ENCODE data around the gene ALPL. TPM values are rescaled to one million over a fixed set of nuclear protein-coding genes. Genes with fewer than 3 reads are reported as not detected.

Gene ALPL
- total RNA-seq, 8 experiments from 2014 or later = 0.25 to 19.7 (median 3.0) TPM

DNA sequence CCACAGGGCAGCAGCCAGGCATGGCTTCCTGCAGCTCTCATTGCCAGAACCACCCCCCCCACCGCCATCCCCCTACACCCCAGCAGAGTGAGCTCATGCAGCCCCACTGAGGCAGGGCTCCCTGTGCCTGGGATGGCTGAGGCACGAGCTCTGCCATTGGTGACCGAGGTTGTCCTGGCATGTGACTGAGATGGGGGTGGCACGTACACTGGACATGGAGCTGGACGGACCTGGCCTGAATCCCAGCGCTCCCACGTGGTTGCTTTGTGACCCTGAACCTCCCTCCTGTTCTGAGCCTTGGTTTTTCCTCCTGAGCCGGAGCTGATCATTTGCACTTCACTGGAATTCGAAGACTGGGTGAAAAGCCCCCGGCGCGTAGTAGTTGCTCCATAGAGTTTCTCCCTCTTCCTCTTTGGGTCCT, 28.3 kb downstream of the ALPL start:
- H3K4me3 ChIP-seq = no peak overlapping the region
- H3K27ac ChIP-seq = no peak overlapping the region
- 14 to 60% (median 20%) methylated on average over 1 to 7 of the region's 12 CpGs; no CpG with 5 or more reads in 5 of the 10 experiments for WGBS, 10 experiments
- H3K4me1 ChIP-seq (replicated peaks in 1 of 2) = peaks cover 22 to 25% of the 10 kb centered on the region in 2 donors
- peak in 3 of 8 experiments; percentile 9 to 36 (median 11) for ATAC-seq (replicated peaks in 6 of 8)
- in situ Hi-C loops (cut with MboI; ENCODE audit: low pct_unique_long_range_greater_than_20kb in 2 of 9, low sequenced_read_pairs in 9 of 9, unreplicated experiment in 9 of 9) = no loop called here

DNA sequence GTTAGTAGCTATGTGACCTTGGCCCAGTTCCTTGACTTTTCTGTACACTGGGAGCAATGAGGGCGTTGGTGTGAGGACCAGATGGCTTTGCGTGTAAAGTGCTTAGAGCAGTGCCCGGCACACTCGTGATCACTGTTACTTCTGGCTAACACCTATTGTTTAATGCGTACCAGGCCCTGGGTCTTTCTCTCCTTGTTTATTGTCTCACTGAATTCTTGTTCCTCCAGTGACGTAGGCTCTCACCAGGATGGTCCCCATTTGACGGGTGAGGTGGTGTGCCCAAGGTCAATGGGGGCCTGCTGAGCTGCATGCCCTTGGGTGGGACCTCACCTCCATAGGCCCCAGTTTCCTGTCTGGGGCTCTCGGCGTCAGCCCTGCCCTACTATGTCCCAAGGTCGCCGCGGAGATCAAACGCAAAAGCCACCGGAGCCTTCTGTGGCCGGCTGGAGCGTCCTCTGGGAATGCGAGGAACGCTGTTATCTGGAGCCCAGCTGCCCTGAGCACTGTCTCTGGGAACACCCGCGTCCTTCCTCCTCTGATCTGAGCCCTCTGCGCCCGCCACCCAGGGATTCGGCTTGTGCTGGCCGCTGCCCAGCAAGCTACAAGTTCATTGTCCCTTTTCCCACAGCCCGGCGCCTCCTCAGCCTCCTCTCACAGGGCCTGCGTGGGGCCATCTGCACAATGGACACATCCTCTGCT, 28.9 kb downstream of the ALPL start:
- 16 to 100% (median 69%) methylated on average over 1 to 17 of the region's 27 CpGs; no CpG with 5 or more reads in 3 of the 10 experiments for WGBS, 10 experiments
- Histone ChIP-seq H3K4me1 (replicated peaks in 1 of 2) (peaks cover 22 to 25% of the 10 kb centered on the region in 2 donors), H3K4me3 (no peak overlapping the region), H3K27ac (no peak overlapping the region)
- ATAC-seq (replicated peaks in 6 of 8) = peak in 2 of 8 experiments; percentile 69 to 71
- in situ Hi-C loops (cut with MboI; ENCODE audit: low pct_unique_long_range_greater_than_20kb in 2 of 9, low sequenced_read_pairs in 9 of 9, unreplicated experiment in 9 of 9) = no loop called here

DNA sequence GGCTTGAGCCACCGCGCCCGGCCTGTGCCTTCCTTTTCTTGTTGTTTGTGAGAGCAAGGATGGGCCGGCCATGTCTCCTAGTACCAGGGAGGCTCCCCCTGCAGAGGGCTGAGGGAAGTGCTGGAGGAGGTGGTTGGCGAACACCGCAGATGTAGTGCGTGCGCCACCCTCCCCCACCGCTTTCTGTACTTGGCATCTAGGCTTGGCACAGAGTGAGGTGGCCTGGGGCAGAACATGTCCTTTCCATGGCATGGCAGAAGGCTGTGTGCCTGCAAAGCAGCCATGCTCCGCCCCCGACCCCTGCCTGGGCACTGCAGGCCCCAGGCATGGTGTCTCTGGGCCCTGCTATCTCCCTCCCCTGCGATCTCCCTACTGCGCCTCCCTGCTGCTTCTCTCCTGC, 30.7 kb downstream of the ALPL start:
- Histone ChIP-seq H3K4me3 (no peak overlapping the region), H3K27ac (no peak overlapping the region), H3K4me1 (replicated peaks in 1 of 2) (peaks cover 22 to 25% of the 10 kb centered on the region in 2 donors)
- 51 to 100% (median 97%) methylated on average over 1 to 6 of the region's 13 CpGs; no CpG with 5 or more reads in 4 of the 10 experiments for WGBS, 10 experiments
- ATAC-seq (replicated peaks in 6 of 8) = peak in 1 of 8 experiments; percentile 44
- in situ Hi-C loops (cut with MboI; ENCODE audit: low pct_unique_long_range_greater_than_20kb in 2 of 9, low sequenced_read_pairs in 9 of 9, unreplicated experiment in 9 of 9) = no loop called here

DNA sequence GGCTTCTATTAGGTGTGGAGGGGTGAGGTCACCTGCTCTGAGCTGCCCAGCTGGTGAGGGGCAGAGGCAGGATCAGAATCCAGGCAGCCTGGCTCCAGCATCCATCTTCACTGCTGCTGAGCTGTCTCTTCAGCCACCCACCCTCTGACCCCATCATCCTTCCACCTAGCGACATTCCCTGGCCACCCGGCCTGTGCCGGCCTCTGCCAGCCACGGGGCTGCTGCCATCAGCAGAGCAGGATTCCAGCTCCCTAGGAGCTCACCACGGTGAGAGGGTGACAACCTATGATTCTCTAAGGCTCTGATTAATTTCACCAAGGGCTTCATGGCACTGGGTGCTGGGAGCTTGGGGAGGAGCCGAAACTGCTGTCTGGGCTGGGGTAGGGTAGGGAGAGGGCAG, 32.1 kb downstream of the ALPL start:
- Histone ChIP-seq H3K27ac (peak overlapping the region in 1 of 2 donors; percentile 36), H3K4me1 (replicated peaks in 1 of 2) (peaks cover 22 to 25% of the 10 kb centered on the region in 2 donors)
- WGBS, 10 experiments = 75% methylated on average over 5 of the region's 6 CpGs; no CpG with 5 or more reads in 9 of the 10 experiments

DNA sequence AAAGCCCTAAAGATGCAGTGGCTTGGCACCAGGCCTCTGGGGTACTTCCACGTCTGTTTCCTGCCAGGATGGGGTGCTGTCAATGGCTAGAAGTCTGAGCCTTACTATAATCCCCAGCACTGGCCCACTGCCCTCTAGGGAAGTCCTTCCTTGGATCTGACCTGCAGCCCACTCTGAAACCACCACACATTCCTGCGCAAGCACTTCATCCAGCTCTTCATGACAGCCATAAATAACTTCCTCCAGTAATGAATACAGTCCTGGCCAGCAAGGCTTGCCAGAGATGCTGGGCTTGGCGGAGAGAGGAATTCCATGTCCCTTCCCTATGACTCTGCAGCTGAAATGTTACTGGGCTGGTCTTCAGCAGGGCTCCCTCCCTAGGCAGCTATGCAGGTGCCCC, 32.6 kb downstream of the ALPL start:
- in situ Hi-C loops (cut with MboI; ENCODE audit: low pct_unique_long_range_greater_than_20kb in 2 of 9, low sequenced_read_pairs in 9 of 9, unreplicated experiment in 9 of 9) = no loop called here
- WGBS, 10 experiments = 80 to 85% methylated on average over 1 to 2 of the region's 3 CpGs; no CpG with 5 or more reads in 8 of the 10 experiments
- ATAC-seq (replicated peaks in 6 of 8) = peak in 7 of 8 experiments; percentile 13 to 63 (median 33)
- Histone ChIP-seq H3K4me3 (no peak overlapping the region), H3K4me1 (replicated peaks in 1 of 2) (peaks cover 22 to 25% of the 10 kb centered on the region in 2 donors), H3K27ac (no peak overlapping the region)

More for the DNA sequence above, 32.1 kb downstream of the ALPL start:
- in situ Hi-C loops (cut with MboI; ENCODE audit: low pct_unique_long_range_greater_than_20kb in 2 of 9, low sequenced_read_pairs in 9 of 9, unreplicated experiment in 9 of 9) = no loop called here
- no peak overlapping the region for H3K4me3 ChIP-seq
- ATAC-seq (replicated peaks in 6 of 8) = peak in 5 of 8 experiments; percentile 77 to 87 (median 85)

DNA sequence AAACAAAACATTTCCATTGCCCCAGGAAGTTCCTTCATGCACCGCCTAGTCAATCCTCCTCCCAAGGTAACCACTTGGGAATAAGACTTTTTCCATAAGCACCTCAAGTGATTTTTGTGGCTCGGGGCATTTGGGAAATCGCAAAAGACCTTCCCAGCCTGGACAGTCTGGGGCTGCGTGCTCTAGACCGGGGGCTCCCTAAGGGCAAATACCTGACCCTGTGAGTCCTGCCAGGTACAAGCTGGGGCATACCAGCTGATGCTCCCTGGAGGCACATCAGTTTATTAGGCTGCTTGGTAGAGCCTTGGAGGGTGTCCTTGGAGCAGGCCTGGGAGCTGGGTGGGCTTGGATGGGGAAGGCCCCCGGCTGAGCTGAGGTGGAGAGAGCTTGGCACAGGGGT, 34.4 kb downstream of the ALPL start:
- H3K4me3 ChIP-seq = no peak overlapping the region
- peaks cover 12 to 14% of the 10 kb centered on the region in 2 donors for H3K4me1 ChIP-seq (replicated peaks in 1 of 2)
- in situ Hi-C loops (cut with MboI; ENCODE audit: low pct_unique_long_range_greater_than_20kb in 2 of 9, low sequenced_read_pairs in 9 of 9, unreplicated experiment in 9 of 9) = no loop called here
- no peak overlapping the region for H3K27ac ChIP-seq
- ATAC-seq (replicated peaks in 6 of 8) = no peak
- 17 to 100% (median 91%) methylated on average over 1 to 6 of the region's 6 CpGs; no CpG with 5 or more reads in 2 of the 10 experiments for WGBS, 10 experiments

DNA sequence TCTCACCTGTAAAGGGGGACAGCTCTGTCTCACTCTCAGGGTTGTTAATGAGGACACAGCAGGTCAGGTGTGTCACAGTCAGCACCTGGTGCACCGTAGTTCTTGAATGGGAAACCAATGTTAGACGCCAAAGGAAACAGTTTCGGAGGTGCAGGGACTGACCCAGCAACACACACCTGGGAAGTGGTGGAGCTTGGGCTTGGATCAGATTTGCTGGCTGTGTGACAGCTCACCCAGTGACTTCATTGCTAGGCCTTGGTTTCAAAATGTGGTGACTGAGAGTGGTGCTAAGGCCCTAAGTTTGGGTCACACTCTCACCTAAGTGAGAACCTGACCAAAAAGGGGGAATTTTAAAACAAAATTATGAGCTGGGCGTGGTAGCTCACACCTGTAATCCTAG, 34.9 kb downstream of the ALPL start:
- in situ Hi-C loops (cut with MboI; ENCODE audit: low pct_unique_long_range_greater_than_20kb in 2 of 9, low sequenced_read_pairs in 9 of 9, unreplicated experiment in 9 of 9) = no loop called here
- Histone ChIP-seq H3K27ac (no peak overlapping the region), H3K4me3 (no peak overlapping the region), H3K4me1 (replicated peaks in 1 of 2) (peaks cover 12 to 14% of the 10 kb centered on the region in 2 donors)
- no peak for ATAC-seq (replicated peaks in 6 of 8)
- WGBS, 10 experiments = 67 to 100% (median 94%) methylated on average over 1 to 4 of the region's 4 CpGs; no CpG with 5 or more reads in 4 of the 10 experiments

DNA sequence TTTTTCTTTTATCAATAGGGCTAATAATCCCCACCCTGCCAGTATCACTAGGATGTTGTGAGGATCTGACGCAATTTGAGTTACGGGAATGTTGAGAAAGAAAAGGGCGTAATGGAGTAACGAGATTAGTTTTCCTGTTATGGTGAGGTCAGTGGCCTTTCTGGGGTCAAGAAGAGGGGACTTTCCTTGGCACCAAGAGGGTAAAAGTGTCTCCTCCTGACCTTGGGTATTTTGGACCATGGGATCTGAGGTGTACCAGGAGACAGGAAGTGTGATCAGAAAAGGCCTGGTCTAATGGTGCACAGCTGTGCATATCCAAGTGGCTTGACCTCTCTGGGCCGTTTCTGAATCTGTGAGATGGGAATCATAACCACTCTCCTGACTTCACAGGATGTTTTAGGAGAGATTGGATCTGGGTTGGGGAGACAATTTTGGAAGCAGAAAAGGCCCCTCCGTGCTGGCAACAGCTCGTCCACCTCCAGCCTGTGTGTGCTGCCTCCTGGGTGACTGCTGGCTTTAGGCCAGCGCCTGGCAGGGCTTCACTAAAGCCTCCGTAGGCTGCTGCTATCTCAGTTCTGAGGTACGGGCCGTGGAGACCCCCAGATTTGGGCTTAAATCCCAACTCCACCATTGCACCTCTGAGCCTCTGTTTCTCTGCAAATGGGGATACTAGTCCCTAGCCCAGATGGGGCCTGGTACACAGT, 37.1 kb downstream of the ALPL start:
- in situ Hi-C loops (cut with MboI; ENCODE audit: low pct_unique_long_range_greater_than_20kb in 2 of 9, low sequenced_read_pairs in 9 of 9, unreplicated experiment in 9 of 9) = no loop called here
- H3K4me3 ChIP-seq = no peak overlapping the region
- WGBS, 10 experiments = 61 to 100% (median 89%) methylated on average over 1 to 10 of the region's 11 CpGs; no CpG with 5 or more reads in 1 of the 10 experiments
- no peak for ATAC-seq (replicated peaks in 6 of 8)
- H3K27ac ChIP-seq = no peak overlapping the region
- H3K4me1 ChIP-seq (replicated peaks in 1 of 2) = peaks cover 8 to 10% of the 10 kb centered on the region in 2 donors

DNA sequence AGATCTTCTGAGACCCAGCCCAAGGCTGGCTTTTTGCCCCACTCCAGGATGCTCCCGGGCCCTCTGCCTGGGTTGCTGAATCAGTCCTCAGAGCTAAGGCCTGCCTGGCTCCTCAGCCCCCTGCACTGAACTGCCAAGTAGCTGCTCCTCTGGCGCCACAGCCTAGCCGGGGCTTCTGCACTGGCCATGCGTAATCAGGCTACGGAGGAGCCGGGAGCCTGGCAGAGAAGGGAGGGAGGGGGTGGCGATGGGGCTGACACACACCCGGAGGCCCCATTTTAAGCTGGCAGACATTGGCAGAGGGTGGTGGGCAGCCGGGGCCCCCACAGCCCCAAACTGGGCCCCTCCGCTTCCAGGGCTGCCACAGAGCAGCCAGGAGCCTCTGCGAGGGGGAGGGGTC, 38.7 kb downstream of the ALPL start:
- H3K4me1 ChIP-seq (replicated peaks in 1 of 2) = peaks cover 0 to 2% of the 10 kb centered on the region in 2 donors
- in situ Hi-C loops (cut with MboI; ENCODE audit: low pct_unique_long_range_greater_than_20kb in 2 of 9, low sequenced_read_pairs in 9 of 9, unreplicated experiment in 9 of 9) = no loop called here
- peak in 5 of 8 experiments; percentile 61 to 91 (median 87) for ATAC-seq (replicated peaks in 6 of 8)
- no peak overlapping the region for H3K27ac ChIP-seq
- 7 to 100% (median 90%) methylated on average over 1 to 5 of the region's 11 CpGs; no CpG with 5 or more reads in 7 of the 10 experiments for WGBS, 10 experiments
- H3K4me3 ChIP-seq = no peak overlapping the region

DNA sequence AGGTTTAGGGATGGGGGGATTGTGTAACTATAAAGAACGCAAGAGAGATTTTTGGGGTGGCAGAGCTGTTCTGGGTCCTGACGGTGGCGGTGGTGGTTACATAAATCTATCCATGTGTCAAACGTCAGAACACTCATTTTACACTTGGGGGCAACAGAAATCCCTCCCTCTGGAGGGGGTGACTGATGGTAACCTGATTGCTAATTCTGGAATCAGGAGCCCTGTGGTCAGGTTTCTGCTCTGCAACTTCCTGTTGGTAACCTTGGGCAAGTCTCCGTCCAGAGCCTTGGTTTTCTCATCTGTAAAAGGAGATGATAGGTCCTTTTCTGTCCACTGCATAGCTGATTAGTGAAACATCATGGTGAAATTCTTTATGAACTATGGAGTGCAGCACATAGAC, 40.9 kb downstream of the ALPL start:
- ATAC-seq (replicated peaks in 6 of 8) = no peak
- H3K4me3 ChIP-seq = no peak overlapping the region
- in situ Hi-C loops (cut with MboI; ENCODE audit: low pct_unique_long_range_greater_than_20kb in 2 of 9, low sequenced_read_pairs in 9 of 9, unreplicated experiment in 9 of 9) = loop anchor here in 1 of 9 experiments (25.0 kb wide), 1 partner anchor 188 kb away; no protein-coding TSS in a partner anchor

DNA sequence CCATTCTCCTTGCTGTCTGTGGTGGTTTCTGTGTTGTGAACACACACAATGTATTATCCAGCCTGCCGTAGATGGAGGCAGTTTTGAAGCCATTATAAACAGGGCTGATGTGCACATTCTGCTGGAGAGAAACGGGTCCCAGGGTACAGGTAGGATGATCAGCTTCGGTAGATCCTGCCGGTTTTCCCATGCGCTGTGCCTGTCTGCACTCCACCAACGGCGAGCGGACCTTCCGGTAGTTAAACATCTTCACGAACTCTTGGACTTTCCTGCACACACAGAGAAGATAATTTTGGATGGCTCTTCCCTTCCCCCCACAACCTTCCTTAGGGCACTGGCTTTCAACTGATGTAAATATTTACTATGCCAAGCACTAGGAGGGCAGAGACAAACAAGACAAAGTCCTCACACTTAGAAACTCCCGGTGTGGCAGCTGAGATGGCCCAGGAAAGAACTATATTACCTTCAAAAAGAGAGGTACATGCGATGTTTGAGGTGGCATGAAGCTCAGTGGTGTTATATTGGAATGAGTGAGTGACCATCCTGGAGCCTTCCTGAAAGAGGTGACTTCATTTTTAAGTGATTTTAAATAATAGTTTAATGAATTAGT, 41.7 kb downstream of the ALPL start:
- ATAC-seq (replicated peaks in 6 of 8) = no peak
- 78 to 91% (median 87%) methylated on average over 4 to 12 of the region's 12 CpGs; no CpG with 5 or more reads in 3 of the 10 experiments for WGBS, 10 experiments
- Histone ChIP-seq H3K27ac (no peak overlapping the region), H3K4me3 (no peak overlapping the region), H3K4me1 (replicated peaks in 1 of 2) (peaks cover 5 to 10% of the 10 kb centered on the region in 2 donors)
- in situ Hi-C loops (cut with MboI; ENCODE audit: low pct_unique_long_range_greater_than_20kb in 2 of 9, low sequenced_read_pairs in 9 of 9, unreplicated experiment in 9 of 9) = loop anchor here in 1 of 9 experiments (25.0 kb wide), 1 partner anchor 189 kb away; no protein-coding TSS in a partner anchor

More for the DNA sequence above, 40.9 kb downstream of the ALPL start:
- peaks cover 5 to 10% of the 10 kb centered on the region in 2 donors for H3K4me1 ChIP-seq (replicated peaks in 1 of 2)
- H3K27ac ChIP-seq = no peak overlapping the region
- WGBS, 10 experiments = 23 to 100% (median 74%) methylated on average over 1 to 5 of the region's 5 CpGs; no CpG with 5 or more reads in 2 of the 10 experiments

DNA sequence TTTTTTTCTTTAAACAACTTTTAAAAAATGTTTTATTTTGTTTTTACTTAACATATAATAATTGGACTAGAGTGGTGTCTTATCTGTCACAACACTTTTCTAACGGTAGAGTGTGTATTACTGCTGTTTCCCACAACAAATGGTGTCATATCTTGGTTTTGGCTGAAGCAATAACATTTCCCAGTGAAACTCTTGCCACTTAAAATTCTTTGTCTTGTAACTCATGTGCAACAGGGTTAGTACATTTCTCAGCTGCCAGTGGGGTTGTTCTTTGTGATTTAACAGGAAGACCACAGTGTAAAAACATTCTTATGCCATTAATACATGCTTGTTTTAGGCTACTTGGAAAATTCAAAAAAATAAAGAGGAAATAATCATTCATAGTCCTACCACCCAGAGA, 43.5 kb downstream of the ALPL start:
- in situ Hi-C loops (cut with MboI; ENCODE audit: low pct_unique_long_range_greater_than_20kb in 2 of 9, low sequenced_read_pairs in 9 of 9, unreplicated experiment in 9 of 9) = loop anchor here in 1 of 9 experiments (25.0 kb wide), 1 partner anchor 190 kb away; no protein-coding TSS in a partner anchor
- Histone ChIP-seq H3K27ac (no peak overlapping the region), H3K4me1 (replicated peaks in 1 of 2) (peaks cover 5 to 10% of the 10 kb centered on the region in 2 donors), H3K4me3 (no peak overlapping the region)
- 0 to 85% (median 64%) methylated on average over 1 of the region's 1 CpG; no CpG with 5 or more reads in 3 of the 10 experiments for WGBS, 10 experiments
- ATAC-seq (replicated peaks in 6 of 8) = no peak

All from motor neuron (in vitro differentiated cells).